BJ (cell line): ENCODE data around the gene GRB7. TPM values are rescaled to one million over a fixed set of nuclear protein-coding genes. Genes with fewer than 3 reads are reported as not detected.

ENCODE experiments used
- CTCF ChIA-PET: fragments of 350-600 bp; formaldehyde crosslinking; extraction: SDS; loops from one replicate; lab custom pipeline; 2021; ENCODE audit warnings: antibody characterized with exemption, inconsistent platforms; lab: Yijun Ruan, JAX
- POLR2A ChIA-PET: fragments of 300-600 bp; sonication (Branson Sonifier 250); formaldehyde crosslinking; extraction: SDS; loops from one replicate; lab custom pipeline; 2021; ENCODE audit warnings: antibody characterized with exemption; lab: Charles Lee
- DNase-seq: peaks from one replicate; pipeline ENCODE4 v3.0.0-alpha.2; 2011; ENCODE audit warnings: low read depth
- H3K27me3 ChIP-seq: 2 replicates; pipeline ENCODE4 v1.6.0; 2011; ENCODE audit warnings: low read length; ENCODE audit not compliant: control insufficient read depth, insufficient read depth
- H3K36me3 ChIP-seq: 2 replicates; pipeline ENCODE4 v1.5.1; 2011; ENCODE audit warnings: low read length; ENCODE audit not compliant: control insufficient read depth, insufficient read depth
- H3K4me3 ChIP-seq: 2 replicates; pipeline ENCODE4 v1.5.1; 2011; ENCODE audit warnings: low read depth, mild to moderate bottlenecking, control low read depth, low read length
- CTCF ChIP-seq: IDR thresholded peaks from 2 replicates; pipeline ENCODE4 v1.5.1; 2011; ENCODE audit warnings: low read depth, mild to moderate bottlenecking, control low read depth, inconsistent platforms, low read length, moderate library complexity; ENCODE audit not compliant: insufficient read depth
- polyA plus RNA-seq: library from polyadenylated mRNA; depleted of rRNA; stranded (reverse); fragments of >200 nt; gene quantifications from 2 replicates; pipeline ENCODE4 v1.2.3, GENCODE V29; 2011

GRB7 gene
- polyA plus RNA-seq, 1 experiment, result 0.23 TPM

GRCh38 chr17:39756380-39757079 lies 18.8 kb downstream of the GRB7 start:
- peaks cover 4% of the 10 kb centered on the region for H3K27me3 ChIP-seq
- H3K4me3 ChIP-seq, result no peak overlapping the region
- no peaks in the 10 kb centered on the region for H3K36me3 ChIP-seq
- ChIA-PET CTCF (interaction anchor here (0.6 to 3.0 kb wide), 3 partner anchors 7 to 135 kb away, joined by 3 to 26 read pairs (median 10); no protein-coding TSS in a partner anchor), POLR2A (interaction anchor here (0.6 kb wide), 1 partner anchor 89 kb away, joined by 7 read pairs; no protein-coding TSS in a partner anchor)
- TF ChIP-seq CTCF, result no peak
- no peak for DNase-seq

GRCh38 chr17:39757176-39757662 lies 19.5 kb downstream of the GRB7 start:
- CTCF ChIA-PET, result interaction anchor here (2.8 to 3.0 kb wide), 2 partner anchors 134 to 136 kb away, joined by 10 to 26 read pairs; no protein-coding TSS in a partner anchor
- H3K27me3 ChIP-seq, result peaks cover 4% of the 10 kb centered on the region
- POLR2A ChIA-PET, result no interaction called here
- TF ChIP-seq CTCF, result no peak
- no peak for DNase-seq
- H3K36me3 ChIP-seq, result no peaks in the 10 kb centered on the region
- H3K4me3 ChIP-seq, result no peak overlapping the region

- Histone ChIP-seq H3K27me3 (peaks cover 6% of the 10 kb centered on the region), H3K36me3 (no peaks in the 10 kb centered on the region), H3K4me3 (no peak overlapping the region)
- ChIA-PET CTCF (interaction anchor here (1.4 kb wide), 1 partner anchor 136 kb away, joined by 7 read pairs; no protein-coding TSS in a partner anchor), POLR2A (no interaction called here)
- no peak for DNase-seq
- no peak for TF ChIP-seq CTCF
Measured at GRCh38 chr17:39757931-39758873, 20.5 kb downstream of the GRB7 start.

- ChIA-PET POLR2A (no interaction called here), CTCF (interaction anchor here (1.1 to 1.4 kb wide), 2 partner anchors 20 to 137 kb away, joined by 3 to 7 read pairs; no protein-coding TSS in a partner anchor)
- Histone ChIP-seq H3K27me3 (peaks cover 6% of the 10 kb centered on the region), H3K36me3 (no peaks in the 10 kb centered on the region), H3K4me3 (no peak overlapping the region)
- no peak for DNase-seq
- TF ChIP-seq CTCF, result no peak
Measured at GRCh38 chr17:39759204-39759603, 21.5 kb downstream of the GRB7 start.
